ENCODE results near the gene WNT7A. TPM values are rescaled to one million over a fixed set of nuclear protein-coding genes. Genes with fewer than 3 reads are reported as not detected.

Gene WNT7A
- total and polyA plus RNA-seq, 4 donors, result not detected

GRCh38 chr3:13834258-13835035 is 45.4 kb downstream of the WNT7A start:
- no peak overlapping the region for H3K27ac ChIP-seq (ENCODE audit: low read depth in 1 of 2, low read length in 2 of 2)
- no peaks in the 10 kb centered on the region for H3K4me1 ChIP-seq (ENCODE audit: control insufficient read depth in 4 of 4, insufficient read depth in 4 of 4, low read length in 3 of 4)
- DNase-seq (ENCODE audit: low spot score), result no peak
- no peak for TF ChIP-seq GABPA (IDR thresholded peaks at IDR 0.05 in 1 of 2, conservative IDR thresholded peaks at IDR 0.05 in 1 of 2)
- TF ChIP-seq SP1 (IDR thresholded peaks at IDR 0.05), result no peak
- TF ChIP-seq HNF4G (IDR thresholded peaks at IDR 0.05), result no peak
- no peak for TF ChIP-seq ATF3 (IDR thresholded peaks at IDR 0.05)
- H3K9ac ChIP-seq (ENCODE audit: low read depth in 1 of 2, low read length in 2 of 2), result no peak overlapping the region
- WGBS, result 53% methylated on average over 14 of the region's 14 CpGs
- H3K27me3 ChIP-seq (ENCODE audit: control insufficient read depth in 4 of 4, insufficient read depth in 4 of 4, low read length in 3 of 4), result peaks cover 0 to 5% (median under 1%) of the 10 kb centered on the region in 4 donors
- H3K9me3 ChIP-seq (ENCODE audit: control insufficient read depth in 4 of 4, low read length in 3 of 4), result no peaks in the 10 kb centered on the region
- H3K4me3 ChIP-seq (ENCODE audit: low read depth in 1 of 3, low read length in 3 of 3), result no peak overlapping the region
- no peaks in the 10 kb centered on the region for H3K36me3 ChIP-seq (ENCODE audit: control insufficient read depth in 4 of 4, insufficient read depth in 3 of 4, low read depth in 1 of 4, low read length in 3 of 4)

- Histone ChIP-seq H3K27me3 (ENCODE audit: control insufficient read depth in 4 of 4, insufficient read depth in 4 of 4, low read length in 3 of 4) (peaks cover 0 to 5% (median under 1%) of the 10 kb centered on the region in 4 donors), H3K4me1 (ENCODE audit: control insufficient read depth in 4 of 4, insufficient read depth in 4 of 4, low read length in 3 of 4) (no peaks in the 10 kb centered on the region), H3K9ac (ENCODE audit: low read depth in 1 of 2, low read length in 2 of 2) (no peak overlapping the region), H3K4me3 (ENCODE audit: low read depth in 1 of 3, low read length in 3 of 3) (no peak overlapping the region), H3K9me3 (ENCODE audit: control insufficient read depth in 4 of 4, low read length in 3 of 4) (no peaks in the 10 kb centered on the region), H3K27ac (ENCODE audit: low read depth in 1 of 2, low read length in 2 of 2) (no peak overlapping the region), H3K36me3 (ENCODE audit: control insufficient read depth in 4 of 4, insufficient read depth in 3 of 4, low read depth in 1 of 4, low read length in 3 of 4) (no peaks in the 10 kb centered on the region)
- TF ChIP-seq GABPA (IDR thresholded peaks at IDR 0.05 in 1 of 2, conservative IDR thresholded peaks at IDR 0.05 in 1 of 2), result no peak
- no peak for TF ChIP-seq ZBTB33 (IDR thresholded peaks at IDR 0.05)
- TF ChIP-seq TAF1 (conservative IDR thresholded peaks at IDR 0.05), result no peak
- TF ChIP-seq ATF3 (IDR thresholded peaks at IDR 0.05), result no peak
- TF ChIP-seq REST (IDR thresholded peaks at IDR 0.05), result no peak
- TF ChIP-seq MAX (IDR thresholded peaks at IDR 0.05), result no peak
- no peak for TF ChIP-seq RXRA (IDR thresholded peaks at IDR 0.05)
- no peak for TF ChIP-seq FOXA2 (IDR thresholded peaks at IDR 0.05)
- no peak for TF ChIP-seq HNF4A (conservative IDR thresholded peaks at IDR 0.05)
- no peak for TF ChIP-seq RAD21 (IDR thresholded peaks at IDR 0.05)
- TF ChIP-seq JUND (IDR thresholded peaks at IDR 0.05), result no peak
- TF ChIP-seq CTCF (IDR thresholded peaks at IDR 0.05; ENCODE audit: low read depth, low read length, missing input control), result no peak
- no peak for DNase-seq (ENCODE audit: low spot score)
- 83% methylated on average over 9 of the region's 9 CpGs for WGBS
Measured at GRCh38 chr3:13833506-13834257, 46.2 kb downstream of the WNT7A start.

Data from liver (tissue), 9 donors.